ENCODE data around the gene PPCS. TPM values are rescaled to one million over a fixed set of nuclear protein-coding genes. Genes with fewer than 3 reads are reported as not detected.

Gene PPCS
- total RNA-seq, 1 experiment from 2014 or later, result 36.7 TPM

- H3K27ac Mint-ChIP-seq, result no peak overlapping the region
- no peak overlapping the region for H3K18ac ChIP-seq (ENCODE audit: insufficient read length, low read depth, low read length)
- no peaks in the 10 kb centered on the region; the same call in 1 of the 2 replicates for H3K27me3 Mint-ChIP-seq (ENCODE audit: low read depth)
- no peaks in the 10 kb centered on the region for H3K23me2 ChIP-seq (ENCODE audit: insufficient read length, low read depth, low read length, poor library complexity, severe bottlenecking)
- no peak overlapping the region for H2BK15ac ChIP-seq (ENCODE audit: low read depth, low read length)
- no peaks in the 10 kb centered on the region; a peak in 1 of 5 replicates for H3K9me3 Mint-ChIP-seq
- no peaks in the 10 kb centered on the region for H3K79me2 ChIP-seq (ENCODE audit: insufficient read depth, low read length)
- H4K20me1 ChIP-seq (ENCODE audit: control insufficient read depth, insufficient read depth, insufficient read length), result no peaks in the 10 kb centered on the region
- no peak overlapping the region for H3K4ac ChIP-seq (ENCODE audit: low read depth, low read length)
- H3K9me3 ChIP-seq (ENCODE audit: control insufficient read depth, low read depth, low read length), result no peaks in the 10 kb centered on the region
- no peak overlapping the region for H3K23ac ChIP-seq (ENCODE audit: insufficient read length, low read depth, low read length)
- H3K36me3 Mint-ChIP-seq (ENCODE audit: insufficient read depth in 1 of 3, low read depth in 3 of 3), result no peaks in the 10 kb centered on the region
- DNase-seq, result no peak
- no peaks in the 10 kb centered on the region for H3K4me1 Mint-ChIP-seq
- no peak overlapping the region for H3K56ac ChIP-seq (ENCODE audit: insufficient read length, low read depth, low read length)
- H4K8ac ChIP-seq (replicated peaks; ENCODE audit: insufficient read length, low read depth, low read length), result no peak overlapping the region
- H3K27me3 ChIP-seq (ENCODE audit: insufficient read depth, low read length), result no peaks in the 10 kb centered on the region
- no peak overlapping the region for H2BK20ac ChIP-seq (ENCODE audit: low read depth, low read length, poor library complexity, severe bottlenecking)
- no peak overlapping the region for H2BK5ac ChIP-seq (ENCODE audit: insufficient read length, low read length)
- H3K79me1 ChIP-seq (ENCODE audit: insufficient read depth, low read depth, low read length, poor library complexity, severe bottlenecking), result no peaks in the 10 kb centered on the region
- no peak overlapping the region for H2BK12ac ChIP-seq (ENCODE audit: insufficient read length, low read depth, low read length)
- no CpG with 5 or more reads among the region's 2 CpGs for WGBS (ENCODE audit: extremely low coverage, insufficient read length, low lambda C conversion rate)
- no peak overlapping the region for H3K27ac ChIP-seq (ENCODE audit: insufficient read length, low read depth, low read length)
- H4K5ac ChIP-seq (ENCODE audit: insufficient read length, low read depth, low read length), result no peak overlapping the region
- H2AK5ac ChIP-seq (ENCODE audit: insufficient read length, low read length), result no peak overlapping the region
- no peak overlapping the region for H4K91ac ChIP-seq (ENCODE audit: insufficient read length, low read depth, low read length)
- TF ChIP-seq, protein P1, sequence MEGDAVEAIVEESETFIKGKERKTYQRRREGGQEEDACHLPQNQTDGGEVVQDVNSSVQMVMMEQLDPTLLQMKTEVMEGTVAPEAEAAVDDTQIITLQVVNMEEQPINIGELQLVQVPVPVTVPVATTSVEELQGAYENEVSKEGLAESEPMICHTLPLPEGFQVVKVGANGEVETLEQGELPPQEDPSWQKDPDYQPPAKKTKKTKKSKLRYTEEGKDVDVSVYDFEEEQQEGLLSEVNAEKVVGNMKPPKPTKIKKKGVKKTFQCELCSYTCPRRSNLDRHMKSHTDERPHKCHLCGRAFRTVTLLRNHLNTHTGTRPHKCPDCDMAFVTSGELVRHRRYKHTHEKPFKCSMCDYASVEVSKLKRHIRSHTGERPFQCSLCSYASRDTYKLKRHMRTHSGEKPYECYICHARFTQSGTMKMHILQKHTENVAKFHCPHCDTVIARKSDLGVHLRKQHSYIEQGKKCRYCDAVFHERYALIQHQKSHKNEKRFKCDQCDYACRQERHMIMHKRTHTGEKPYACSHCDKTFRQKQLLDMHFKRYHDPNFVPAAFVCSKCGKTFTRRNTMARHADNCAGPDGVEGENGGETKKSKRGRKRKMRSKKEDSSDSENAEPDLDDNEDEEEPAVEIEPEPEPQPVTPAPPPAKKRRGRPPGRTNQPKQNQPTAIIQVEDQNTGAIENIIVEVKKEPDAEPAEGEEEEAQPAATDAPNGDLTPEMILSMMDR (conservative IDR thresholded peaks at IDR 0.05), result no peak
- H3K4me2 ChIP-seq (ENCODE audit: insufficient read depth, insufficient read length, low read length), result no peak overlapping the region
- no peak overlapping the region for H2AFZ ChIP-seq (ENCODE audit: low read length)
- H3K9ac ChIP-seq (ENCODE audit: extremely low read depth, insufficient read length, low read length), result no peak overlapping the region
- H3K4me3 Mint-ChIP-seq, result no peak overlapping the region
- H3K14ac ChIP-seq (ENCODE audit: insufficient read depth, low read length), result no peak overlapping the region
- H2BK120ac ChIP-seq (ENCODE audit: low read depth, low read length, poor library complexity, severe bottlenecking), result no peak overlapping the region
- no peaks in the 10 kb centered on the region for H3K4me1 ChIP-seq (ENCODE audit: insufficient read depth, low read length)
- H3T11ph ChIP-seq (ENCODE audit: low read length), result no peak overlapping the region
These were observed 16.4 kb upstream of the PPCS start for GRCh38 chr1:42439940-42440339.
